ENCODE results near the gene SERHL2.
"Not testable (repeated sequence)": the region's sequence is repeated elsewhere in the genome, so short reads cannot be mapped to it uniquely, and the experiment has no call there.

- not testable (repeated sequence) for TF ChIP-seq POLR2A (IDR thresholded peaks at IDR 0.05; ENCODE audit: low read depth, low read length); TAF1 (IDR thresholded peaks at IDR 0.05; ENCODE audit: borderline replicate concordance, low read depth, low read length); POLR2AphosphoS5 (IDR thresholded peaks at IDR 0.05; ENCODE audit: low read depth, low read length)
Measured at GRCh38 chr22:42575996-42576574, 22.3 kb downstream of the SERHL2 start.
